ENCODE results near the gene NDUFV1.

NDUFV1 gene

DNA sequence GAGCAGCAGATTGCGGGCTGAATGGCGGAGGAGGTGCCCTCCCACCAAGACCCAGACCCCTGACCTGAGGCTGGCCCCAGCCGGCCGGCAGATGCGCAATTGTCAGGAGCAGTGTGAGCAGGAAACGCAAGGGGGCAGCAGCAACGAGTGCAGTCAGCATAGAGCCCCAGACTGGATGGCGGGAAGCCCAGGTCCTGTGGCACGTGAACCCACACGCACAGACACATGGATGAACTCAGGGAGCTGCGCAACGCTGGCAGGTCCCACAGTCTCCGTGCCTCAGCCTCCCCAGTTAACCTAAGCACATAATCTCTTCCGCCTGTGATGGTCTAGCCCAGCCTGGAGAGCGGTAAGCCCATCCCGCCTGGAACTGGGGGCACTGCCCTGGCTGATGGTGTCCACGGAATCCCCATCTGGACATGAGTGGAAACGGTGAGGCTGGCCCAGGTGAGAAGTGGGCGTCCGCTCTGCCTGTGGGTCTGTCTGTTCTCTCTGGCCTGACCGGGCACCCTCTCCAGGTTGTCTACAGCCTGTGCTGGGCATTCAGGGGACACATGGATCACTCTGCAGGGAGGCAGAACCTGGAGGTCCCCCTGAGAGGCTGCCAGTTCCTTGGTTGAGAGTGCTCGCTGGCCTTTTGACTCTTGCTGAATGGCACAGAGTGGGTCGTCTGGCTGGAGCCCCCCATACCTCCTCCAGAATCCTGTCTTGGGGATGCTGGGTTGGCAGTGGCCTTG is 33.5 kb downstream of the NDUFV1 start:
- DNase-seq (ENCODE audit: low read depth in 2 of 2, low spot score in 1 of 2): no peak

DNA sequence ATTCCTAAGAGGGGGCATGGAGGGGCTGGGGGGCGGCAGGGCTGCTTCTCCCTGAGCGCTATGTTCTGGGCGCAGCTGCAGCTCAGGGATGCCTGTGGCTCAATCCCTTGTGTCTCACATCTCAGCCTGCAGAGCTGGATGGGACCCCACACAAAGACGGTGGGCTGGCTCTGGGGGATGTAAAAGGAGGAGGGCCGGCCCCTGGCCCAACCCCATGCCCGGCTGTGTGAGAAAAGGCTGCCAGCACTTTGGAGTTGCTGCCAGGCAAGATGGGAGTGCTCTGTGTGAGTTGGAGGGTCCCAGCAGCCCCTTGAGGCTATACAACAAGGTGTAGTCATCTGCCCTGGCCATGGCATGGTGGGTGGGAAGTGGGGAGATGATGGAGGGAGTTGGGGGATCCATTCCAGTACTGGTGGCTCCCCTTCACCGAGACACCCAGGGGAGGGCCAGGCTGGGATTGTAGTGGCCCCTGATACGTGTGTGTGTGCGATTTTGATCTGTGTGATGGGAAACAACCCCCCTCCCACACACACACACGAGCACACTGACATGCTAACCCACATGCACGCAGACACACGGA is 34.1 kb downstream of the NDUFV1 start:
- DNase-seq (ENCODE audit: low read depth in 2 of 2, low spot score in 1 of 2): no peak

DNA sequence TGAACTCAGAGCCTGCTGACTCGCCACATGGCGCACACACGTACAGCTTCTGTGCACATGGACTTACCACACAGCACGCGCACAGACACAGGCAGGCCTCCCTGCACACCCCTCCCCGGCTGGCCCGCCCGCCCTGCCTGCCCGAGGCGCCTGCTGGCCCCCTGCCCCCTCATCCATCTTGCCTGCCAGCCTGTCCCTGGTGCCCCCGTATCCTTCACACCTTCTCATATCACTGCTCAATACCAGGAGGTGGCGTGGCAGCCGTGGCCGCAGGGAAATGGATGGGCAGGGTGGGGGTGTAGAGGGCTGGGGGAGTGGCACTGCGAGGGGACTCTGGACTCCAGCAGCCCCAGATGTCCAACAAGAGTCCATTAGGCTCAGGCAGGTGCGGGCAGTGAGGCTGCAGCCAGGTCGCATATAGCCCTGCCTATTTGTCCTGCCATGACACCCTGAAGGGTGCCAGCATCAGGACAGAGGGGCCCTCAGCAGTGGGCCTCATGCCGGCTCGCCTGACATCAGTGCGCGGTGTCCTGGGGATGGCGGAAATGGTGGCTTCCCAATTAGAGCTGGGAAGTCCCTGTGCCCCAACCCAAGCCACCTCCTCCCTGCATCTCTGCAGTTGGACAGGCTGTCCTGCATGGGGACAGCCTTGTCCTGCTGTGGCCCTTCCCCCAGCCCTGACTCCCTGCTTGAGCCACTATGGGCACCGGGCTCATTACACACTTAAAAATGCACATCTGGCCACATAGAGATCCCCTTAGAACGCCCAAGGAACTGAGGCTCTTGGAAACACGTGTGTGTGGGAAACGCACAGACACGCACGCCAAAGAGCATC is 34.8 kb downstream of the NDUFV1 start:
- DNase-seq (ENCODE audit: low read depth in 2 of 2, low spot score in 1 of 2): no peak

- no peak for DNase-seq (ENCODE audit: low read depth in 2 of 2, low spot score in 1 of 2)
Observed at GRCh38 chr11:67642173-67643120, 35.7 kb downstream of the NDUFV1 start.

DNA sequence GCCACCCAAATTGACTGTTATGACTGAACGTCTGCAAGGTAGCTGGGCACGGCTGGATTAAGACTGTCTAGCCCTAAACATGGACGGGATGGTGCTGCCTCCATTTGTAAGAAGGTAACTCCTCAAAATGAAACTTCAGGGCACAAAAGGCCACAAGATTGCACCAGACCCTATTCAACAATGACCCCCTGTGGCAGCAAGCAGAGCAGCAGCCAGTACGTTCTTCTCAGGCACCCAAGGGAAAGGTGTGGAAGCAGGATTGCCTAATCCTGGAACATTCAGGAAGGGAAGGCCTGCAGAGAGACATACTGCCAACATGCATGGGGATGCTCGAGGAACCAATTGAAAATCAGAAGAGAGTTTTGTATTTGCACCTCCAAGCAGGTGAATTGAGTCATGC is 37.3 kb downstream of the NDUFV1 start:
- no peak for DNase-seq (ENCODE audit: low read depth in 2 of 2, low spot score in 1 of 2)

DNA sequence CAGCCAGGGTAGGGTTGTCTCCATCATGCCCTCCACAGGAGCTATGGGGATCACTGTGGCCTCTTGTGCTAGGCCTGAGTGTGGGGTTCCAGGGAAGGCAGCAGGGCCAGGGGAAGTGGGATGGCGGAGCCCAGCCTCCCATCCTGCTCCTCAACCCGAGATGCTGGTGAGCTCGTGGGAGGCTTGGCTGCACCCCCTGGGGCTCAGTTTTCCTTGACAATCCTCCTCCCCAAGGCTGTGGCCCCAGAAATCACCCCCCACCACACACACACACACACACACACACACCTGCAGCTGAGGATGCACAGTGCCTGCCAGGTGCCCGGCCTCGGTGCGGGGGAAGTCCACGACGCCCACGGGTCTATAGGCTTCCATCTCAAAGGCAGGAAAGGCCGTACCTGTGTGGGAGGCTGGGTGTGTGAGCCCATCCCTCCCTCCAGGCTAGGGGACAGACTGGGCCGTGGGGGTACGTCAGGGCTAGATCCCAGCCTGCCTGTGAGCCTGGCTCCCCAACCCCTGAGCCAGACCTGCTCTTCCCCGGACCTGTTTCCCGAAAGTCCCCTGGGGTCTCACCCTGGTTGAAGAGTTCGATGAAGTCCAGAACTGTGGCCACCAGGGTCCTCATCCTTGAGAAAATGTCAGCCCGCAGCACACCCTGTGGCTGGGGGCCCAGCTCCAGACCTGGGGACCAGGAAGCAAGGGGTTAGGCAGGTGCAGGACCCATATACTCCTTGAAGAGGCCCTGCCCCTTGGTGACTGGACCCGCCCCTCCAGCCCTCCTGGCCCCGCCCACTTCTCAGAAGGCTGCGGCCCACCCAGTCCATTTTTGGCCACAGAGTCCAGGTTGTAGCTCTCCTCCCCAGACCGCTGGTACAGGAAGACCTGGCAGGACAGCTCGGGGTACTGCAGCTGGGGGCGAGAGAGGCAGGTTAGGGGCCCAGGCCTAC is 38.0 kb downstream of the NDUFV1 start:
- no peak for DNase-seq (ENCODE audit: low read depth in 2 of 2, low spot score in 1 of 2)

- DNase-seq (ENCODE audit: low read depth in 2 of 2, low spot score in 1 of 2): no peak
Observed at GRCh38 chr11:67645521-67646461, 39.1 kb downstream of the NDUFV1 start.

- no peak for DNase-seq (ENCODE audit: low read depth in 2 of 2, low spot score in 1 of 2)
Observed at GRCh38 chr11:67646535-67647336, 40.0 kb downstream of the NDUFV1 start.

GRCh38 chr11:67647471-67647870 is 40.7 kb downstream of the NDUFV1 start:
- no peak for DNase-seq (ENCODE audit: low read depth in 2 of 2, low spot score in 1 of 2)

DNA sequence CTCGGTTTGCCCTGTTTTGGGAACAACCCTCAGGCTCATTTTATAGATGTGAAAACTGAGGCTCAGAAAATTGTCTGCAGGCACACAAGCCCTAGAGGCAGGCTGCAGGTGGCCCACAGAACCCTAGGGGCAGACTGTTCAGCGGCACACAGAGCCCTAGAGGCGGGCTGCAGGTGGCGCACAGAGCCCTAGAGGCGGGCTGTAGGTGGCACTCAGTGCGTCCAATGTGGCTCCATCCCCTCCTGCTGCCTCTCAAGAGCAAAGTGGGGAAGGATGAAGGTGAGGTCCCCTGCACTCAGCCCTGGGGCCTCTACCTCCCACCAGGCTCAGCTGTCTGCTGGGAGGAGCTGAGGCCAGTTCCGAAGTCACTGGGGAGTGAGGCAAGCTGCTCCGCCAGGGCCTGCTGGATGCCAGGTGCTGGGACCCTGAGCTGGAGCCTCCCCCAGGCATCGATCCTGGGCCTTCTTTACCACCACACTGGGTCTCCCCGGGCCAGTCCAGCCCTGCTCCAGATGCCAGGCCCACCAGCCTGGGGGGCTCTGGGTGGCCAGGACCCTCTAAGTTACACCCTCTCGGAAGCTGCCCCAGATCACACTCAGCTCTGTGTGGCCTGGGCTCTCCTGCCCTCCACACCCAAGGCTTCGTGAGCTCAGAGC is 41.5 kb downstream of the NDUFV1 start:
- DNase-seq (ENCODE audit: low read depth in 2 of 2, low spot score in 1 of 2): peak in 1 of 2 donors; percentile 22

DNA sequence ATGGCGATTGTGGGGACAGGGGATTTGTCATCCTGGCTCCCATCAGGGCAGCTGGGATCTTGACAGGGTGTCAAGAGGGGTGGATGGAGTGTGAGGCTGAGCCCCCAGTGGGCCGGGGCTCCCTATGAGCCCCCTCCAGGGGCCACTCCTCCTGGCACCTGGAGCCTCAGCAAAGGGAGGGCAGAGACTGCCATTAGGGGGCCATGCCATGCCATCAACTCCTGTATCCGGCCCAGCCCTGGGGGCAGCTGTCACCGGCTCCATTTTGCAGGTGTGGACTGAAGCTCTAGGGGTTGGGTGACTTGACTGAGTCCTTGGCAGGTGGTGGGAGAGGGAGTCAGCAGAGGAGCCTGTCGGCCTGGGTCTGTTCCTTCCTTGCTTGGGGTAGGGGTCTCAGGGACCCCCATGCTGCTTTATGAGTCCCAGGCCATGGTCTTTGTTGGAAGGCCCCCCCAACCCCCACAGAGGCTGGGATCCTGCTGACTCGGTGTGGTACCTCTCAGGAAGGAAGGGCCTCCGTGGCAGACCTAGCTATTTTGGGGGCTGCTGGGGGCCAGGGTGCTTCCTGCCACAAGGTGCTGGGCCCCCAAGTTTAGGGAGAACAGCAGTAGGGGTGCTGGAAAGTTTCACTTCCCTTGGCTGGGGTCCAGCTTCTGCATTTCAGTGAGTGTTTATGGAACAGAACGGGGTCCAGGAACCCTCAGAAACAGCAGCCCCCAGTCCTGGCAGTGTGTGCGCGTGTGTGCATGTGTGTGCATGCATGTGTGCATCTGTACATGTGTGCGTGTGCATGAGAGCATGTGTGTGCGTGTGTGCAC is 42.3 kb downstream of the NDUFV1 start:
- DNase-seq (ENCODE audit: low read depth in 2 of 2, low spot score in 1 of 2): no peak

DNA sequence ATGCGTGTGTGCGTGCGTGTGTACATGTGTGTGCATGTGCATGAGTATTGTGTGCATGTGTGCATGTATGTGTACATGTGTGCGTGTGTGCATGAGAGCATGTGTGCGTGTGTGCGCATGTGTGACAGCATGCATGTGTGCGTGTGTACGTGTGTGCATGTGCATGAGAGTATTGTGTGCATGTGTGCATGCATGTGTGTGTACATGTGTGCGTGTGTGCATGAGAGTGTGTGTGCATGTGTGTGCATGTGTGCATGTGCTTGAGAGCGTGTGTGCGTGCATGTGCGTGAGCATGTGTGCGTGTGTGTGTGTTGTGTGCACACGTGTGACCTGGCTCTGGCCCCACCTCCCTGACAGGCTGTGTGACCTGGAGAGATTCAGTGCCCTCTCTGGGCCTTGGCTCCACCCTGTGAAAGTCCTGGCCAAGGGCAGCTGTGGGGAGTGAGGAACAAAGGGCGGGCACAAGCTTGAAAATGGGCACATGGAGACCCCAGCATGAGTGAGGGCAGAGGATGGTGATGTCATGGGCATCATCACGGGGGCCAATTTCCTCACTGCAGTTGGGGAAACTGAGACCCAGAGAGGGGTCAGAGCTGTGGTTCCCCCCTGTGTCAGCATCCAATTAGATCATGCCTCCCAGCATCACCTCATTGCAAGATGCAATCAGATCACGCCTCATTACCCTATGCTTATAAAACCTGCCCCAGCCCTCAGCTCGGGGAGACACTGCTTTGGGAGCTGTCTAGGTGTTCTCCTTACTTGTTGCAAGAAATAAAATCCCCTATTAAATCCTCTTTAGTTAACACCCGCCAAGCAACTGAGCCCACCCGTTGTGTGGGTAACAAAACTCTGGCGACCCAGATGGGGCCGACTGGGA is 43.1 kb downstream of the NDUFV1 start:
- DNase-seq (ENCODE audit: low read depth in 2 of 2, low spot score in 1 of 2): no peak

DNA sequence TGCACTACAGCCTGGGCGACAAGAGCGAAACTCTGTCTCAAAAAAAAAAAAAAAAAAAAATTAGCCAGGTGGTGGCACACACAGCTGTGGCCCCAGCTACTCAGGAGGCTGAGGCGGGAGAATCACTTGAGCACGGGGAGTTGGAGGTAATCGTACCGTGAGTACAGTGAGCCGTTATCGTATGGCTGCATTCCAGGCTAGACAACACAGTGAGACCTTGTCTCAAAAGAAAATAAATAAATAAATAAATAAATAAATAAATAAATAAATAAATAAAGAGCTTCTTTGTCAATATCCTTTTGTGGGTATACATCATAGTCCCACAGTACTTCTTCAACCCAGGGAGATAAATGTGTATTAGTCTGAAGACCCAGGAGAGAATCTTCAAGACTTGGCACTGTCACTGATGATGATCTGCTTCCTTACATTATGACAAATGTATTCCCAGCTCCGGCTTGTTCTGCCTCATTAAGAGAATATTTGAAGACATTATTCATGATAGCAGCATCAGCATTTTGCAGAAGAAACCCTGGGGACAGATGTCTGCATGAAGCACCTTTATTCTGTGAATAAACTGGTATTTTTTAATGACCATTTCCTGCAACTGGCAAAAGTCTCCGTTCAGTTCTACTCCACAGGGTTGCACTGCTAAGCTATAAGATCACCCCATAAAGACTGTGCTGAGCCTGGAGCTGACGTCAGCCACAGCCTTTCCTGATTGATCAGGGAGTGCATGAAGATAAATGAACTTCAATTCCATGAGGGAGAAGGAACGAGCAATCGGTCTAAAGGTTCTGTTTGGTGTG is 45.4 kb downstream of the NDUFV1 start:
- DNase-seq (ENCODE audit: low read depth in 2 of 2, low spot score in 1 of 2): no peak

GRCh38 chr11:67652965-67653845 is 46.5 kb downstream of the NDUFV1 start:
- DNase-seq (ENCODE audit: low read depth in 2 of 2, low spot score in 1 of 2): no peak

Measured in stimulated activated CD8-positive, alpha-beta memory T cell treated with anti-CD3 and anti-CD28 coated beads, Interleukin-4, amount 100 ng/mL, for 4 hours (primary cell).